OCI-LY3 (cell line): ENCODE results near the gene AMBRA1.

Source experiments
- H2AFZ ChIP-seq: fragments of 200-600, 300-600 bp; shearing (Covaris generic); 2 replicates; pipeline ENCODE4 v1.6.0; 2014; ENCODE audit warnings: antibody characterized with exemption, low read depth, low read length
- H3K27ac ChIP-seq: fragments of 200-600, 300-600 bp; sonication (generic); 2 replicates; pipeline ENCODE4 v1.5.1; 2014; ENCODE audit warnings: mild to moderate bottlenecking, low read length, moderate library complexity, mixed read lengths
- H3K27me3 ChIP-seq: fragments of 200-600, 300-600 bp; sonication (generic); 2 replicates; pipeline ENCODE4 v1.6.1; 2014; ENCODE audit warnings: low read depth, low read length, mixed read lengths
- H3K36me3 ChIP-seq: fragments of 200-600, 300-600 bp; sonication (generic); replicated peaks from 2 replicates; pipeline ENCODE3; 2014; ENCODE audit warnings: low read depth, low read length, mixed read lengths
- H3K4me1 ChIP-seq: fragments of 300-600, 200-600 bp; sonication (generic); 2 replicates; pipeline ENCODE4 v1.6.1; 2014; ENCODE audit warnings: low read length, mixed read lengths
- H3K4me2 ChIP-seq: fragments of 200-600, 300-600 bp; sonication (generic); 2 replicates; pipeline ENCODE4 v1.6.1; 2014; ENCODE audit warnings: low read length, mixed read lengths
- H3K4me3 ChIP-seq: fragments of 300-600, 200-600 bp; sonication (generic); 2 replicates; pipeline ENCODE4 v1.5.1; 2014; ENCODE audit warnings: antibody characterized with exemption, mild to moderate bottlenecking, low read length, moderate library complexity
- H3K79me2 ChIP-seq: fragments of 300-600, 200-600 bp; shearing (Covaris generic); 2 replicates; pipeline ENCODE4 v1.6.1; 2014; ENCODE audit warnings: mild to moderate bottlenecking, low read length, mixed read lengths
- H3K9ac ChIP-seq: fragments of 300-600, 200-600 bp; shearing (Covaris generic); 2 replicates; pipeline ENCODE4 v1.6.0; 2014; ENCODE audit warnings: mild to moderate bottlenecking, low read length, moderate library complexity
- H3K9me3 ChIP-seq: fragments of 200-600, 300-600 bp; shearing (Covaris generic); 2 replicates; pipeline ENCODE4 v1.6.1; 2014; ENCODE audit warnings: low read length, mixed read lengths; ENCODE audit not compliant: insufficient read depth
- H4K20me1 ChIP-seq: fragments of 200-600, 300-600 bp; sonication (generic); 2 replicates; pipeline ENCODE4 v1.6.1; 2016; ENCODE audit warnings: low read length, mixed read lengths; ENCODE audit not compliant: insufficient read depth
- CTCF ChIP-seq: fragments of 200-600, 300-600 bp; sonication (generic); IDR thresholded peaks from 2 replicates; pipeline ENCODE4 v1.5.1; 2014; ENCODE audit warnings: antibody characterized with exemption, low read length, low read depth
- EZH2phosphoT487 ChIP-seq: fragments of 200-600 bp; shearing (Covaris generic); IDR thresholded peaks from 2 replicates; pipeline ENCODE4 v1.6.1; 2018; ENCODE audit warnings: antibody characterized with exemption, mixed run types, low read depth

The AMBRA1 gene

DNA sequence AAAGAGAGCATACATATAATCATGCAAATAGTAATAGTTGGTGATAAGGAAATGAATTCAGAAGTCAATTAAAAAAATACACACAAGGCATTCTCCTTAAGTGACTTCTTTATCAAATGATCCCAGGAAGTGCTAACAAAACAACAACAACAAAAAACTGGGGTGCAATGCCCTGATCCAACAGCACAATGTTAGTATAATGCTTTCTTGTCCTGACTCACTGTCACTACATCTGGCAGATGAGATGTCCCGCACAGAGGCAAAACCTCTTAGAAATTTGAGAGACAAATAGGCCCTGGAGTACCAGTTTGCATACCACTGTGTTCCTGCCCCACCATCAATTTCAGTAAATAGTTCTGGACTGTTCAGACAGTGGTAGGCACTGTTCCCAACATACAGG is 11.0 kb upstream of the AMBRA1 start:
- TF ChIP-seq EZH2phosphoT487 (no peak), CTCF (no peak)
- H3K36me3 ChIP-seq, result peaks cover 14% of the 10 kb centered on the region
- no peak overlapping the region for H3K4me2 ChIP-seq
- H3K9ac ChIP-seq, result no peak overlapping the region
- no peaks in the 10 kb centered on the region for H3K79me2 ChIP-seq
- no peak overlapping the region for H2AFZ ChIP-seq
- peaks cover 6% of the 10 kb centered on the region; the same call in 1 of the 2 replicates for H3K9me3 ChIP-seq
- no peaks in the 10 kb centered on the region for H3K27me3 ChIP-seq
- no peak overlapping the region for H3K4me3 ChIP-seq
- no peak overlapping the region for H3K27ac ChIP-seq
- peaks cover 36% of the 10 kb centered on the region for H3K4me1 ChIP-seq
- H4K20me1 ChIP-seq, result no peaks in the 10 kb centered on the region

GRCh38 chr11:46603704-46604308 is 10.0 kb upstream of the AMBRA1 start:
- Histone ChIP-seq H3K9ac (no peak overlapping the region), H3K4me2 (peak overlapping the region; percentile 49), H3K4me1 (peaks cover 36% of the 10 kb centered on the region), H3K36me3 (peaks cover 14% of the 10 kb centered on the region), H3K4me3 (peak overlapping the region; percentile 26; the same call in 1 of the 2 replicates), H3K9me3 (peaks cover 6% of the 10 kb centered on the region; the same call in 1 of the 2 replicates), H4K20me1 (no peaks in the 10 kb centered on the region), H3K79me2 (no peaks in the 10 kb centered on the region), H2AFZ (no peak overlapping the region), H3K27ac (no peak overlapping the region), H3K27me3 (no peaks in the 10 kb centered on the region)
- TF ChIP-seq CTCF, result no peak
- no peak for TF ChIP-seq EZH2phosphoT487

- Histone ChIP-seq H3K4me1 (peaks cover 36% of the 10 kb centered on the region), H2AFZ (no peak overlapping the region), H3K27me3 (no peaks in the 10 kb centered on the region), H3K4me2 (peak overlapping the region; percentile 26), H3K9me3 (peaks cover 6% of the 10 kb centered on the region; the same call in 1 of the 2 replicates), H3K9ac (no peak overlapping the region), H3K4me3 (no peak overlapping the region), H3K27ac (no peak overlapping the region; the same call in 1 of the 2 replicates), H3K79me2 (no peaks in the 10 kb centered on the region), H4K20me1 (no peaks in the 10 kb centered on the region), H3K36me3 (peaks cover 14% of the 10 kb centered on the region)
- TF ChIP-seq CTCF (no peak), EZH2phosphoT487 (no peak)
Observed at GRCh38 chr11:46601129-46601528, 7.3 kb upstream of the AMBRA1 start.

GRCh38 chr11:46600194-46600960 is 6.6 kb upstream of the AMBRA1 start:
- Histone ChIP-seq H3K4me2 (peak overlapping the region; percentile 17; the same call in 1 of the 2 replicates), H3K27ac (no peak overlapping the region)
- TF ChIP-seq EZH2phosphoT487, result no peak
- no peak for TF ChIP-seq CTCF

More at GRCh38 chr11:46600194-46600960, 6.6 kb upstream of the AMBRA1 start:
- no peaks in the 10 kb centered on the region for H3K27me3 ChIP-seq
- H4K20me1 ChIP-seq, result no peaks in the 10 kb centered on the region
- H3K79me2 ChIP-seq, result no peaks in the 10 kb centered on the region
- peaks cover 6% of the 10 kb centered on the region; the same call in 1 of the 2 replicates for H3K9me3 ChIP-seq
- no peak overlapping the region for H2AFZ ChIP-seq
- peaks cover 14% of the 10 kb centered on the region for H3K36me3 ChIP-seq
- H3K4me1 ChIP-seq, result peaks cover 36% of the 10 kb centered on the region
- H3K9ac ChIP-seq, result no peak overlapping the region
- H3K4me3 ChIP-seq, result no peak overlapping the region
